Activated T-helper 17 cell treated with anti-CD3 and anti-CD28 coated beads, Interleukin-2, amount 50 U/mL, for 72 hours (primary cell): ENCODE results near the gene LRRN2. TPM values are rescaled to one million over a fixed set of nuclear protein-coding genes. Genes with fewer than 3 reads are reported as not detected.
"Not testable (repeated sequence)": the region's sequence is repeated elsewhere in the genome, so short reads cannot be mapped to it uniquely, and the experiment has no call there.

ENCODE experiments used
- ATAC-seq: fragments of 150-1000 bp; cut with Tn5 transposase; replicated peaks from 2 replicates; pipeline ENCODE4 v1.10.0; 2021; ENCODE audit warnings: mild to moderate bottlenecking, moderate library complexity
- H3K27ac Mint-ChIP-seq: one replicate; pipeline ENCODE4 v1.8.0; 2022; ENCODE audit warnings: mixed read lengths
- H3K27me3 Mint-ChIP-seq: one replicate; pipeline ENCODE4 v1.8.0; 2022; ENCODE audit warnings: mixed read lengths
- H3K36me3 Mint-ChIP-seq: one replicate; pipeline ENCODE4 v1.8.0; 2022; ENCODE audit warnings: low read depth, mild to moderate bottlenecking, mixed read lengths
- H3K4me1 Mint-ChIP-seq: one replicate; pipeline ENCODE4 v1.8.0; 2022; ENCODE audit warnings: mixed read lengths
- H3K4me3 Mint-ChIP-seq: one replicate; pipeline ENCODE4 v1.8.0; 2022; ENCODE audit warnings: mild to moderate bottlenecking, mixed read lengths
- H3K9me3 Mint-ChIP-seq: one replicate; pipeline ENCODE4 v1.8.0; 2022; ENCODE audit warnings: mixed read lengths
- total RNA-seq, 2 donors: library from RNA; stranded (reverse); gene quantifications; one replicate each; pipeline ENCODE4 v1.2.3, GENCODE V29; 2022

Gene LRRN2
- total RNA-seq, 2 donors from 2014 or later = not detected

DNA sequence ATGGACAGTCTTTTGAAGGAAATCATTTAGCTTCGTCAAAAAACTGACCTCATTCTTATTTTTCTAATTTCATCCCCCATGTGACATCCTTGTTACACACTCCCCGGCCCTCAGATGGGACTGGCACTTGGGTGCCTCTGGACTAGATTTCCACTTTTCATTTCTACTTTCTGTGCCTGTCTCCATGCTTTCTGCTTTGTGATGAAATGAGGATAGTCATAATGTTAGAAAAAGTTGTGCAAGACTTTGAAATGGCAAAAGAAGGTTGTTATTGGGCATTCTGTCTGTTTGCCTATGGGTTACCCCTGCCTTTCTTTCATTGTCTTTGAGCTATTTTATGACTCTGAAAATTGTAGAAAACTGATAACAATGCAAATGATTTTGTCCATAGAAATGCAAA, 114.4 kb downstream of the LRRN2 start:
- Mint-ChIP-seq H3K4me1 (no peaks in the 10 kb centered on the region), H3K27me3 (no peaks in the 10 kb centered on the region), H3K27ac (no peak overlapping the region), H3K9me3 (no peaks in the 10 kb centered on the region), H3K4me3 (no peak overlapping the region), H3K36me3 (peaks cover 43% of the 10 kb centered on the region)
- no peak for ATAC-seq

DNA sequence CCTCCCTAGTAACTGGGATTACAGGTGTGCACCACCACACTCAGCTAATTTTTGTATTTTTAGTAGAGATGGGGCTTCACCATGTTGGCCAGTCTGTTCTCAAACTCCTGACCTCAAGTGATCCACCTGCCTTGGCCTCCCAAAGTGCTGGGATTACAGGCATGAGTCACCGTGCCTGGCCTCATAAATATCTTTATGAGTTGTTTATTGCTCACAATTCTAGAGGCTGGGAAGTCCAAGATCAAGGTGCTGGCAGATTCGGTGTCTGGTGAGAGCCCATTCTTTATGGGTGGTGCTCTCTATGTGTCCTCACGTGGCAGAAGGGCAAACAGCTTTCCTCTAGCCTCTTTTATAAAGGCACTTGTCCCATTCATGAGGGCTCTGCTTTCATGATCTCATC, 115.5 kb downstream of the LRRN2 start:
- H3K36me3 Mint-ChIP-seq = peaks cover 44% of the 10 kb centered on the region
- not testable (repeated sequence) for H3K27ac Mint-ChIP-seq, H3K4me3 Mint-ChIP-seq, H3K27me3 Mint-ChIP-seq, ATAC-seq, H3K4me1 Mint-ChIP-seq, H3K9me3 Mint-ChIP-seq

DNA sequence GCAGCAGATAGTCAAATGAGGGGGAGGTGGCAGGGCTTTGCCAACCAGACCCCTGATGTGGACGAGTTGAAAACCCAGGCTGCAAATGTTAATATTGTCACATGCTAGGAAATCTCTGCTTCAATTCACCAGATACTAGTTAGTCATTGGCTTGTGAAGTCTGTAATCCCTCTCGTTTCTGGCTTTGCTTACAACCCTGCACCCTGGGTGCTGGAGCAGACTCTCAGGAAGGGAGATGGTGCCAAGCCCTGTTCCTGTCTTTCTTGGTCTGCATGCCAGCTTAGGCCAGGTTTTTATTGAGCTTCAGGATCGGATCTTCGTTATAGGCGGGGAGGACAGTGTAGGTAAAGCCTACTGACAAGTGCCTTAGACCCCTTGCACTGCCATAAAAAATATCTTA, 116.1 kb downstream of the LRRN2 start:
- Mint-ChIP-seq H3K4me3 (no peak overlapping the region), H3K27ac (no peak overlapping the region), H3K9me3 (no peaks in the 10 kb centered on the region), H3K4me1 (peaks cover 13% of the 10 kb centered on the region), H3K27me3 (no peaks in the 10 kb centered on the region), H3K36me3 (peaks cover 49% of the 10 kb centered on the region)
- no peak for ATAC-seq

- H3K36me3 Mint-ChIP-seq = peaks cover 55% of the 10 kb centered on the region
- H3K27me3 Mint-ChIP-seq = no peaks in the 10 kb centered on the region
- ATAC-seq = no peak
- H3K9me3 Mint-ChIP-seq = no peaks in the 10 kb centered on the region
- H3K4me3 Mint-ChIP-seq = no peak overlapping the region
- no peak overlapping the region for H3K27ac Mint-ChIP-seq
- peaks cover 20% of the 10 kb centered on the region for H3K4me1 Mint-ChIP-seq
Observed at GRCh38 chr1:204568576-204569315, 116.8 kb downstream of the LRRN2 start.

Other genes starting within 250 kb of the LRRN2 start
- gene PIK3C2B, start 190.9 kb downstream of the LRRN2 start, total RNA-seq = 10 to 100 TPM; 31.0 to 67.6 TPM
- 100 to 1,000 TPM in 1 of 2 donors, 10 to 100 TPM in 1; 71.3 to 130 TPM for gene MDM4, start 169.3 kb downstream of the LRRN2 start, total RNA-seq
- gene NFASC, start 185.1 kb upstream of the LRRN2 start, total RNA-seq = under 1 TPM; 0.21 to 0.65 TPM